Cortex of kidney (tissue), 1 donor: Measurements from ENCODE around the gene TMBIM6.

ENCODE experiments used
- DNase-seq: peaks from one replicate; lab custom pipeline; 2025; lab: John Stamatoyannopoulos, UW

The TMBIM6 gene

DNA sequence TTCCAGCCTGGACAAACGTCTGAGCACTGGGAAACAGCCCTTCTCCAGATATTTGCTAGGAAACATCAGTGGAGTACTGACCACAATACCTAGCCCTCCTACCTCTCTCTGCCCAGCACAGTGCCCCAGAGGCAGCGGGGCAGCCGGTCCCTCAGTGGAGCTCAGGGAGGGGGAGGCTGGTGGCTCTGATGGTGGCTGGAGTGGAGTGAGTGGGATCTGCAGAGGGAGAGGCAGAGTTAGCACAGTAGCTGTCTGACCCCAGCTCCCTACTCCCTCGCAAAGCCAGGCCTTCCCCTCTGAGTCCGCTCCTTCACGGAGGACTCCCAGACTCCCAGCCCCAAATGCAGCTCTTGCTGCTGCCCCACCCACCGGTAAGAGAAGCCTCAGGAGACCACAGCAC is 56.9 kb downstream of the TMBIM6 start:
- no peak for DNase-seq

DNA sequence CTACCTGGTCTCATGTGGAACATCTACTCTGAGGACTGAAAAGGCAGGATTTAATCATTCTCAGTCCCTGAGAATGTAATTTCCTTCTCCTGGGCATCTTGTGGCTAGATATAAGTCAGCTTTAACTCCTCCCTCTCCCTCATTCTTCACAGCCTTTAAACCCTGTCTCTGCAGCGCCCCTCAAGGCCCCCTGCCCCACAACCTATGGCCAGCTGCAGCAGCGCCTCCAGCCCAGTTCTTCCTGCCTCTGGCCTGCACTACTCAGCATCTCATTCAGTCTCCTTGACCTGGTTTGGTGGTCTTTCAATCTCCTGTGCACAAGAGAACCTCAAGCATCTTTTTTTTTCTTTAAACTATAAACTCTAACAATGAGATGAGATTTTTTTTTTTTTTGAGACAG is 57.6 kb downstream of the TMBIM6 start:
- no peak for DNase-seq

DNA sequence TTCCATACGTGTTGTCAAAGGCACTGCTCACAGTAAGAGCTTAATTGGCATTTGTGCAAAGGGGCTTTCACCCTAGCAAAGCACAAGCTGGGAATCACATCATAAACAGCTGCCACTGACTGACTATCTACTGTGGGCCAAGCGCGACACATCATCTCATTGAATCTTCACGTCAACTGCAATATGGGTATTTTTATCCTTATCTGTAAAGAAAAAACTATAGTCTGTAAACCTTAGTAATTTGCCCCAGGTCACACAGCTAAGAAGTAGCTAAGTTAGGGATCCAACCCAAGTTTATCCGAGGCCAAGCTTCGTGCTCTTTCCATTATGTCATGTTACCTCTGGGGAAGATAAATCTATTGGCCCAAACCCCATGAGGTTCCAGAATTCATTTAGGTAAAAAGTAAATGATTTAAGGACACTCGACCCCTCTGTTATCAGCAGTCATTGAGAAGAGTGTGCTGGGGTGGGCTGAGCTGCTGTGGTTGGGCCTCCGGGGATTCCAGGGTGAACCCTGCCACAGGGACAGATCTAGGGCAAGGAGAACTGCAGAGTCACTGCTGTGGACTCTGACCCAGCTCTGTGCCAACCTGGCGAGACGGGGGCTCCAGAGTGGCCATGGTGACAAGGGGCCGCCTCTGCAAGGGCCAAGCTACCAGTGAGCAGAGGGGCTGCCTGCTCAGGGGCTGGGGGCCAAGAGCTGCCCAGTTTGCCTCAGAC is 59.2 kb downstream of the TMBIM6 start:
- no peak for DNase-seq

GRCh38 chr12:49801141-49802063 is 60.0 kb downstream of the TMBIM6 start:
- no peak for DNase-seq

DNA sequence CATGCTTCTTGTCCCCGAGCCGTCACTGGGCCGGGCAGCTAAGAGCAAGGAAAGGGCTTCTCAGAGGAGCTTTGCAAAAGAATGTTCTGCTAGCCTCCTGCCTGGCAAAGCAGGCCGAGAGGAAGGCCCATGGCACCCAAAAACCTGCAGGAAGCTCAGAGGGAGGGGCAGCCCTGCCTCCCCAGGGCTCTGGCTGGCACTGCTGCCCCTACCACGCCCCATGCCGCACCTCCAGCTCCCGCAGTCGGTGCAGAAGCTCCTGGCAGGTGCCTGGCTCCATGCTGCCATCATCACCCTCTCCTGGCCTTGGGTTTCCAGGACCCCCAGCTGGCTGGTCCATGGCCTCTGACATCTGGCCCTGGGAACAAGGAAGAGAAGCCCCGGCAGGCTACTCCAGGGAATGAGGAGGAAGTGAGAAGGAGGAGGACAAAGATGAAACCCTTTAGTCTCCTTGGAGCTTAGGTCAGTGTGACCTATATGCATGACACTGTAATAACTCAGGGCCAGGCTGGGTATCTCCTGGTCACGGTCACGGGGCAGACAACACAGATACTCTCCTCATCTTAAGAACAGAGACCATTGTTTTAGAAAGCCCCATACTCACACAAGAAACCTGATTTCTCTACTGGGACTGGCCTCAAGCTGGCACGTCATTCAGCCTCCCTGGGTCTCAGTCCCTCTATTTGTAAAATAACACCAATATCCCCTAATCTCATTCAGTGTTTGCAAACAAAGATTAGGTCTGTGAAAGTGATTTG is 62.5 kb downstream of the TMBIM6 start:
- DNase-seq = no peak

- DNase-seq = no peak
These were observed 63.5 kb downstream of the TMBIM6 start for GRCh38 chr12:49804821-49805220.

GRCh38 chr12:49805409-49805808 is 64.1 kb downstream of the TMBIM6 start:
- no peak for DNase-seq

DNA sequence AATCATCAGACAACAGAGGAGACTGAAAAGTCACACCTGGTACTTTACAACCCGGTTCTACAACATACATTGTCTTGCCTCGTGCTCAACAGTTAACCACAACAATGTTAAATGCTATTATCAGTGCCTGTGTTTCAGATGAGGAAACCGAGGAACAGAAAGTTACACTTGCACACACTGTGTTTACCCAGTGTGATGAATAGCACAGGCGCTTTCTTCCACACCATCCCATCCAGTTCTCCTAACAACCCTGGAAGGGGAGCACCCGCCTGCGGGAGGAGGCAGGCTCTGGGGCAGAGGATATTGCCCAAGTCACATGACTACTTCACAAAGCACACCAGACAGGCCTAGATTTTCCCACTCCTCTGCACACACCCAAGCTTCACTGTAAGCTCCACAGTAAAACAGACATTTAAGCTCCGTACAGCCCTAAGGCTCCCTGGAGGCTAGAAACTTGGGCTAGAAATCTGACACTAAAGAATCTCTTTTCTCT is 65.0 kb downstream of the TMBIM6 start:
- DNase-seq = no peak

- no peak for DNase-seq
These were observed 65.5 kb downstream of the TMBIM6 start for GRCh38 chr12:49806877-49807276.

DNA sequence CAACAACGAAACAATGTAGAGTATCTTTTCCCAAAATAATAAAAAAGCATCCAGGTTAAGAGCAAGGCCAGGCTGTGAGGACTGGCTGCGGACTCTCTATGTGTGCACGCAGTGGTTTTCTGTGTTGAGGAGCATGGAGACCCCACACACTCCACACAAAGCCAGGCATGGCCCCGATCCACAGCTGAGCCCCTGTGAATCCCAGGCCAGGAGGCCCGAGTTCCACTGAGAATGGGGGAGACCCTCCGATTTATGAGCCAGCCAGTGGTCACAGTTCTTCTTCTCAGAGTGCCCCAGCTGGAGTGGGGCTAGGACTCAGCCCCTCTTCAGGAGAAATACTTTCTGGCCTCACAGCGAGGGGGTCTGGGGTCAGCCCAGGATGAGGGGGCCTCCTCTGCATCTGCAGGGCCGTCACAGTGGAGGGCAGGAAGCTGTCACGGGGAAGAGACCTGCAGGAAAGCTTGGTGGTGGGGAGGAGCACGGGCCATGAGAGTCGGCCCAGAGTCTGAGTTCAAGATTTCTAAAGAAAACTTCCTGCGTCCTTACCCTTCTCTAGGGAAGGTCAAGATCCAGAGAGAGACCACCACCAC is 66.7 kb downstream of the TMBIM6 start:
- DNase-seq = no peak

GRCh38 chr12:49808686-49809380 is 67.5 kb downstream of the TMBIM6 start:
- no peak for DNase-seq

DNA sequence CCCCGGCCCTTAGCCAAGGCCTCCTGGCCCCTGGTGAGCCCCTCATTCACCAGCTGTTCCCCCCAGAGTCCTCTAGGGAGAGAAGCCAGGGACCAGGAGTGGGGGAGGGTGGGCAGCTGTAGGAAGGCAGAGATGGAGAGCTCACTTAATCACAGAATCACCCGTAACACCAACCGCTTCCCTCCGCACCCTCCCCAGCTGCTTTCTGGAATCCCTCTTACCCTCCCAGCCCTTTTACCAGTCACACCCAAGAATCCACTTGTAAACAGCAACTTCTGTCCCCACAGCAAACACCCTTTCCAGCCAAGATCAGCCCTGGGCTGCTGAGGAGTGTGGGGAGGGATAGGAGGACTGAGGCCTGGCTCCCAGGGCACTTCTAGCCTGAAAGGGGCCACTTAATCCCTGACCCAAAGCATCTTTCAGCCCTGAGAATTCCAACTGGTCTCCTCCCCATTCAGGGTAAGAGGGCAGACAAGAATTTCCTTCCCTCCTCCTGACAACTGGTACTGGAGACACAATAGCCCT is 68.1 kb downstream of the TMBIM6 start:
- no peak for DNase-seq

DNA sequence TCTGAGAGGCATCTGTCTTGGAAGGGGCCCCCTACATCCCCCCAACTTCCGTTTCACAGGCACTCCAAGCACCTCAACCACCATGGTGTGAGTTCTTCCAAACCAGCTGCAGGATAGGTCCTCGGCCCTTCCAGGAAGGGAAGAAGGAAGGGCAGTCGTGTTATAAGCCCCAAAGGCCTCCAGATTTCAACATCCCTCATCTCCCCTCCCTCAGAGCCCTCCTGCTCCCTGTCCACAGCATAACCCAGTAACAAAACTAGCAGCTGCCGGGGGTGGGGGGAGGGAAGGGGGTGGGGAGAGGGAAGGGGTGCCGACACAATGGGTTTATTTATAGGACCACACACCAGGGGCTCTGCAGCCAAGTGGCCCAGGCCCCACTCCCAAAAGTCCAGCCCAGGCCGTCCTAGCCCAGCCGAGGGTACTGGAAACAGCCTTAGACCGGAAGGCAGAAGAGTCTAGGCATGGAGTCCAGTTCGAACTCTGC is 68.6 kb downstream of the TMBIM6 start:
- no peak for DNase-seq

- DNase-seq = no peak
These were observed 69.8 kb downstream of the TMBIM6 start for GRCh38 chr12:49811136-49811535.

DNA sequence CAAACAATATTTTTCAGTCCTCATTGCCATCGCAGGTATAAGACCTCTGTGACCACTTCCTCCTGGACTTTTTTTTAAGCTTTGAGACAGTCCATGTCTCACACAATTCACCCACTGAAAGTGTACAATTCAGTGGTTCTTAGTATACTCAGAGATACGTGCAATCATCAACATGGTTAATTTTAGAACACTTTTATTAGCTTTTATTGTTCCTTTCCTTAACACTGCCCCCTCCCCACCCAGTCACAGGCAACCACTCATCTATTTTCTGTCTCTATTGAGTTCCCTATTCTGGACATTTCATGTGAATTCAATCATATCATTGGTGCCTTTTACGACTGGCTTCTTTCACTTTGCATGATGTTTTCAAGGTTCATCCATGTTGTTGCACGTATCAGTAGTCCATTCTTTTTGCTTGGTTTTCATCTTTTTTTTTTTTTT is 70.6 kb downstream of the TMBIM6 start:
- no peak for DNase-seq

DNA sequence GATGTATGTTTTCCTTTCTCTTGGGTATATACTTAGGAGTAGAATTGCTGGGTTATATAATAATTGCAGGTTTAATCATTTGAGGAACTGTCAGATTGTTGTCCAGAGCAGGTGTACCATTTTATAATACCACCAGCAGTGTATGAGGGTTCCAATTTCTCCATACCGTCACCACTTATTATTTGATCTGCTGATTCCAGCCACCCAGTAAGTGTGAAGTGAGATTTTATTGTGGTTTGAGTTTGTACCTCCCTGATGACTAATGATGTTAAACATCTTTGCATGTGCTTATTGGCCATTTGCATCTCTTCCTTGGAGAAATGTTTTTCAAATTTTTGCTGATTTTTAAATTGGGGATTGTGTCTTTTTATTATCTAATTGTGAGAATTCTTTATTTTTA is 71.8 kb downstream of the TMBIM6 start:
- no peak for DNase-seq
